Activated CD8-positive, alpha-beta T cell treated with anti-CD3 and anti-CD28 coated beads for 36 hours (primary cell): ENCODE results near the gene KCNAB1. TPM values are rescaled to one million over a fixed set of nuclear protein-coding genes. Genes with fewer than 3 reads are reported as not detected.

Experiments
- ATAC-seq: fragments of 200-7000 bp; cut with Tn5 transposase; one replicate; pipeline ENCODE4 v1.10.0; 2021; ENCODE audit warnings: mild to moderate bottlenecking, moderate library complexity
- CTCF ChIA-PET: fragments of 350-600 bp; sonication (Branson Sonifier 250); formaldehyde crosslinking; loops from one replicate; lab custom pipeline; 2021; ENCODE audit warnings: antibody characterized with exemption; lab: Charles Lee
- POLR2A ChIA-PET: fragments of 350-600 bp; sonication (Branson Sonifier 250); formaldehyde crosslinking; loops from one replicate; lab custom pipeline; 2021; ENCODE audit warnings: antibody characterized with exemption; lab: Charles Lee
- DNase-seq: peaks from one replicate; pipeline ENCODE4 v3.0.0-alpha.2; 2020
- H3K27ac Mint-ChIP-seq: one replicate; pipeline ENCODE4 v1.8.0; 2021; ENCODE audit warnings: mild to moderate bottlenecking, mixed read lengths
- H3K27me3 Mint-ChIP-seq: one replicate; pipeline ENCODE4 v1.8.0; 2021; ENCODE audit warnings: mixed read lengths
- H3K36me3 Mint-ChIP-seq: one replicate; pipeline ENCODE4 v1.8.0; 2021; ENCODE audit warnings: low read depth, mixed read lengths
- H3K4me1 Mint-ChIP-seq: one replicate; pipeline ENCODE4 v1.8.0; 2021; ENCODE audit warnings: low read depth, mixed read lengths
- H3K4me3 Mint-ChIP-seq: one replicate; pipeline ENCODE4 v1.8.0; 2021; ENCODE audit warnings: mild to moderate bottlenecking, moderate library complexity, mixed read lengths
- H3K9me3 Mint-ChIP-seq: one replicate; pipeline ENCODE4 v1.8.0; 2021; ENCODE audit warnings: mixed read lengths
- intact Hi-C: fragments of 100-400 bp; cut with micrococcal nuclease; formaldehyde crosslinking; loops from one replicate; pipeline ENCODE4 v1.10.0; 2022
- total RNA-seq, 2 experiments: library from RNA; stranded (reverse); gene quantifications; one replicate each; pipeline ENCODE4 v1.2.3, GENCODE V29; 2021
- TF ChIP-seq, protein P1 (sequence below): fragments of 200-600 bp; IDR thresholded peaks from one replicate; pipeline ENCODE4 v1.8.0; 2022; ENCODE audit warnings: antibody characterized with exemption, mild to moderate bottlenecking

KCNAB1 gene
- total RNA-seq, 2 experiments from 2014 or later: not detected

- POLR2A ChIA-PET: no interaction called here
- TF ChIP-seq, protein P1, sequence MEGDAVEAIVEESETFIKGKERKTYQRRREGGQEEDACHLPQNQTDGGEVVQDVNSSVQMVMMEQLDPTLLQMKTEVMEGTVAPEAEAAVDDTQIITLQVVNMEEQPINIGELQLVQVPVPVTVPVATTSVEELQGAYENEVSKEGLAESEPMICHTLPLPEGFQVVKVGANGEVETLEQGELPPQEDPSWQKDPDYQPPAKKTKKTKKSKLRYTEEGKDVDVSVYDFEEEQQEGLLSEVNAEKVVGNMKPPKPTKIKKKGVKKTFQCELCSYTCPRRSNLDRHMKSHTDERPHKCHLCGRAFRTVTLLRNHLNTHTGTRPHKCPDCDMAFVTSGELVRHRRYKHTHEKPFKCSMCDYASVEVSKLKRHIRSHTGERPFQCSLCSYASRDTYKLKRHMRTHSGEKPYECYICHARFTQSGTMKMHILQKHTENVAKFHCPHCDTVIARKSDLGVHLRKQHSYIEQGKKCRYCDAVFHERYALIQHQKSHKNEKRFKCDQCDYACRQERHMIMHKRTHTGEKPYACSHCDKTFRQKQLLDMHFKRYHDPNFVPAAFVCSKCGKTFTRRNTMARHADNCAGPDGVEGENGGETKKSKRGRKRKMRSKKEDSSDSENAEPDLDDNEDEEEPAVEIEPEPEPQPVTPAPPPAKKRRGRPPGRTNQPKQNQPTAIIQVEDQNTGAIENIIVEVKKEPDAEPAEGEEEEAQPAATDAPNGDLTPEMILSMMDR: no peak
- peak; percentile 92 for ATAC-seq
Observed at GRCh38 chr3:156181509-156181908, 61.1 kb downstream of the KCNAB1 start.

DNA sequence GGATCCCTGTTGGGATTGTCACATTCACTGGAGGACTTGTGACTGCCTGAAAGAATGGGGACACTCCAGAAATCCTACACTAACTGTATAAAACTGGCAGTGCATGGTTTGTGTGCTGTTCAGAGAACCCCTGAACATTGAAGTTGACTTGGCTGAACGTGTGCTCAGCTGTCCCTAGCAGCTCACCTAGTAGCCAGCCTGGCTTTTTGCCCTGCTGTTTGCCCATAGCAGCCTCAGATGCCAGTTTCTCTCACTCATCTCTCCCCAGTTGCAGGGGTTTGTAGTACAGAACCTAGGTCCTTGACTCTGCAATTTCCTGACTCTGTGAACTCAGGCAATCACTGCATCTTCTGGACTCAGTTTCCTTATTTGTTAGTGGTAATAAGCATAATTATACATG lies 63.0 kb downstream of the KCNAB1 start:
- Mint-ChIP-seq H3K4me3 (no peak overlapping the region), H3K36me3 (no peaks in the 10 kb centered on the region), H3K27me3 (peaks cover 1% of the 10 kb centered on the region), H3K4me1 (no peaks in the 10 kb centered on the region), H3K27ac (no peak overlapping the region), H3K9me3 (no peaks in the 10 kb centered on the region)
- TF ChIP-seq, protein P1: no peak
- ATAC-seq (no peak), DNase-seq (no peak)
- CTCF ChIA-PET: no interaction called here
- intact Hi-C loops: no loop called here
- POLR2A ChIA-PET: no interaction called here

More at GRCh38 chr3:156181509-156181908, 61.1 kb downstream of the KCNAB1 start:
- Mint-ChIP-seq H3K9me3 (no peaks in the 10 kb centered on the region), H3K36me3 (no peaks in the 10 kb centered on the region), H3K27ac (no peak overlapping the region), H3K4me3 (no peak overlapping the region), H3K4me1 (no peaks in the 10 kb centered on the region), H3K27me3 (peaks cover 1% of the 10 kb centered on the region)
- CTCF ChIA-PET: interaction anchor here (1.3 kb wide), 1 partner anchor 19 kb away, joined by 4 read pairs; no protein-coding TSS in a partner anchor
- peak; percentile 14 for DNase-seq
- intact Hi-C loops: no loop called here

- CTCF ChIA-PET: no interaction called here
- TF ChIP-seq, protein P1: no peak
- no peaks in the 10 kb centered on the region for H3K9me3 Mint-ChIP-seq
Observed at GRCh38 chr3:156184156-156184555, 63.8 kb downstream of the KCNAB1 start.

DNA sequence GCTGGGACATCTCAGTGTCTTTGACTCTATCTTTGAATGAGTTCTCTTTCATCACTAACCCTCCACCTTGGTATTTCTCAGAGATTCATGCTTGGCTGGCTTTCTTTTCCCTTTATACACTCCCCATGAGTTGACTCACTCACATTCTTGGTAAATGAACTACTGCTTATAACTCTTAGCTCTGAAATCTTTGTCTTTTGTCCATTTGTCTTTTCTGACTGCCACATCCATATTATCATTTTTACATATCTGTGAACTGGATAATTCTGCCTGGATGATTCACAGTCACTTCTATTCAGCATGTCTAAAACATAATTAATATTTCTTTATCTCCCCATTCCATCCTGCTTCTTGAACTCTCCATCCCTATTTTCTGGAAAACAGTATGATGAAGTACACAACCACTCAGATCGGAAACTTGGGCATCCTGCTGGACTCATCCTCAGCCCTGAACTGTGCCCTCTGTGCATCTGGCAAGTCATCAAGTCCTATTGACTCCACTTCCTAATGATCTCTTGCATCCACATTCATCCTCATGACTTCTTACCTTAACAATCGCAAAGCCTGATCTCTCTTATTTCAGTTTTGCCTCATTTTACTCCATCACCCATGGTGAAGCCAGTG lies 66.9 kb downstream of the KCNAB1 start:
- Mint-ChIP-seq H3K9me3 (no peaks in the 10 kb centered on the region), H3K27me3 (peaks cover 1% of the 10 kb centered on the region), H3K4me1 (no peaks in the 10 kb centered on the region), H3K36me3 (no peaks in the 10 kb centered on the region), H3K4me3 (no peak overlapping the region), H3K27ac (no peak overlapping the region)
- TF ChIP-seq, protein P1: no peak
- ATAC-seq (no peak), DNase-seq (no peak)
- intact Hi-C loops: no loop called here
- CTCF ChIA-PET: no interaction called here
- POLR2A ChIA-PET: no interaction called here

More at GRCh38 chr3:156184156-156184555, 63.8 kb downstream of the KCNAB1 start:
- POLR2A ChIA-PET: no interaction called here
- intact Hi-C loops: no loop called here
- DNase-seq (no peak), ATAC-seq (no peak)
- Mint-ChIP-seq H3K4me1 (no peaks in the 10 kb centered on the region), H3K27me3 (peaks cover 1% of the 10 kb centered on the region), H3K4me3 (no peak overlapping the region), H3K36me3 (no peaks in the 10 kb centered on the region), H3K27ac (no peak overlapping the region)

DNA sequence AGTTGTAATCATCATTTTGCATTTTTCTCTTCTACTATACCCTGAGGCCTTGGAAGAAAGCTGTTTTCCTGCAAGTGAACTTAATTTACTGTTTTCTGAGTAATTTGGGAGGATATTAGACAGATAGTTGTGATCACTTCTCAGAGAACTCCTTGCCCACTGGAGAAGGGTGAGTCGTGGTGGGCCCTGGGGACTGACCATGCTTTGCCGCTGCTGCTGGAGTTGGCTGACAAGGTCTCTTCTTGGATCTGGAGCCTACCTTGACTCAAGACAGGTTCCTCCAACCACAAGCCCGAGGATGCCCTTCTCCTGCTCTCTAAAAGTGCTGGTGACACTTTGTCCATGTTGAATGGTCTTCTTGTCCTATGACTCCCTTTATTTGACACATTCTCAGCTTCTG lies 68.4 kb downstream of the KCNAB1 start:
- no peak overlapping the region for H3K4me3 Mint-ChIP-seq
- H3K4me1 Mint-ChIP-seq: no peaks in the 10 kb centered on the region
- no peaks in the 10 kb centered on the region for H3K9me3 Mint-ChIP-seq
- TF ChIP-seq, protein P1: no peak
- no peaks in the 10 kb centered on the region for H3K27me3 Mint-ChIP-seq
- no peak overlapping the region for H3K27ac Mint-ChIP-seq
- DNase-seq (no peak), ATAC-seq (no peak)
- intact Hi-C loops: no loop called here
- H3K36me3 Mint-ChIP-seq: no peaks in the 10 kb centered on the region
- POLR2A ChIA-PET: no interaction called here
- CTCF ChIA-PET: interaction anchor here (0.9 kb wide), 1 partner anchor 28 kb away, joined by 3 read pairs; no protein-coding TSS in a partner anchor
